ENCODE measurements around the gene SNX6.
"Not testable (repeated sequence)": the region's sequence is repeated elsewhere in the genome, so short reads cannot be mapped to it uniquely, and the experiment has no call there.

The SNX6 gene

DNA sequence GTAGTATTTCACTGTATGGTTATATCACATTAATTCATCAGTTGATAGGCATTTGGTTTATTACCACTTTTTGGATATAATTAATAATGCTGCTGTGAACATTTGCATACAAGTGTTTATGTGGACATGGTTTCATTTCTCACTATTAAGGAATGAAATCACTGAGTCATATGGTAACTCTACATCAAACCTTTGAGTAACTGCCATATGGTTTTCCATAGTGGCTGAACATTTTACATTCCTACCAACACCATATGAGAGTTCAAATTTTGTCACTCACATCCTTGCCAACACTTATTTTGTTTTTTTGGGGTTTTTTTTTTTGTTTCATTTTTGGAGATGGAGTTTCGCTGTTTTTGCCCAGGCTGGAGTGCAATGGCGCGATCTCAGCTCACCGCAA is 60.2 kb downstream of the SNX6 start:
- TF ChIP-seq, protein P1, sequence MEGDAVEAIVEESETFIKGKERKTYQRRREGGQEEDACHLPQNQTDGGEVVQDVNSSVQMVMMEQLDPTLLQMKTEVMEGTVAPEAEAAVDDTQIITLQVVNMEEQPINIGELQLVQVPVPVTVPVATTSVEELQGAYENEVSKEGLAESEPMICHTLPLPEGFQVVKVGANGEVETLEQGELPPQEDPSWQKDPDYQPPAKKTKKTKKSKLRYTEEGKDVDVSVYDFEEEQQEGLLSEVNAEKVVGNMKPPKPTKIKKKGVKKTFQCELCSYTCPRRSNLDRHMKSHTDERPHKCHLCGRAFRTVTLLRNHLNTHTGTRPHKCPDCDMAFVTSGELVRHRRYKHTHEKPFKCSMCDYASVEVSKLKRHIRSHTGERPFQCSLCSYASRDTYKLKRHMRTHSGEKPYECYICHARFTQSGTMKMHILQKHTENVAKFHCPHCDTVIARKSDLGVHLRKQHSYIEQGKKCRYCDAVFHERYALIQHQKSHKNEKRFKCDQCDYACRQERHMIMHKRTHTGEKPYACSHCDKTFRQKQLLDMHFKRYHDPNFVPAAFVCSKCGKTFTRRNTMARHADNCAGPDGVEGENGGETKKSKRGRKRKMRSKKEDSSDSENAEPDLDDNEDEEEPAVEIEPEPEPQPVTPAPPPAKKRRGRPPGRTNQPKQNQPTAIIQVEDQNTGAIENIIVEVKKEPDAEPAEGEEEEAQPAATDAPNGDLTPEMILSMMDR (IDR thresholded peaks at IDR 0.05; ENCODE audit: insufficient read depth, low read depth, low read length, missing control alignments): no peak
- DNase-seq (ENCODE audit: low read depth): no peak
- H3K4me3 ChIP-seq (ENCODE audit: low read depth, low read length): no peak overlapping the region

DNA sequence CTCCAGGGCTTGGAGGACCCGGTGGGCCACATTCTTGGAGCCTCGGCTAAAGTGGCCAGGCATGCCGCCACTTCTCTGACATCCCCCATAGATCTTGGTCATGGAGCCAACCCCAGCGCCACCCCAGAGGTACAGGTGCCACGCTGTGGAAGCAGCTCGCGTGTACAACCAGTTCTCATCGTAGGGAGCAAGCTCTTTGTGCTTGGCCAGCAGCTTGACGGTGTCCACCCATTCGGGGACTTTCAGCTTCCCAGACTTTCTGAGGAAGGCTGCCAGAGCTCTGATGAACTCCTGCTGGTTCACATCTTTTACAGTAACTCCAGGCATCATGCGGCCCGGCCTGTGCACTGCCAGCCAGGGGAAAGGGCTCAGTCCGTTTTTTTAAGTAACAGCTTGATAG is 61.1 kb downstream of the SNX6 start:
- no peak for DNase-seq (ENCODE audit: low read depth)
- TF ChIP-seq, protein P1 (IDR thresholded peaks at IDR 0.05; ENCODE audit: insufficient read depth, low read depth, low read length, missing control alignments): no peak
- H3K4me3 ChIP-seq (ENCODE audit: low read depth, low read length): no peak overlapping the region

DNA sequence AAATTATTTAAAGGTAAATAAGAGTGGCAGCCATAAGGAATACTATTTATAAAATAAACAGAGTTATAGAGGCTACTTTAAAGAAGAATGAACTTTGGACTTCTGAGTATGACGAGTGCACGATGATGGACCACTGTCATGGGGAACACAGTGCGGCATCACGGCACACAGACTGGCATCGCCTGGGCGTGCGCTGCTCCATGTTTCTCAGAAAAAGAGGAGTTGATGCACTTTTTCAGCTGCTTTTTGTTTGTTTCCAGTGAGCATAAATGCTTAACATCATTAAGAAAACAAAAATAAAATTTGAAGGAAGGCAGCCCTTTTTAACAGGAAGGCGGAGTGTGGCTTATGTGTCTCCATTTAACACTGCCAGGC is 67.2 kb downstream of the SNX6 start:
- no peak for DNase-seq (ENCODE audit: low read depth)
- no peak overlapping the region for H3K4me3 ChIP-seq (ENCODE audit: low read depth, low read length)
- TF ChIP-seq, protein P1 (IDR thresholded peaks at IDR 0.05; ENCODE audit: insufficient read depth, low read depth, low read length, missing control alignments): no peak

DNA sequence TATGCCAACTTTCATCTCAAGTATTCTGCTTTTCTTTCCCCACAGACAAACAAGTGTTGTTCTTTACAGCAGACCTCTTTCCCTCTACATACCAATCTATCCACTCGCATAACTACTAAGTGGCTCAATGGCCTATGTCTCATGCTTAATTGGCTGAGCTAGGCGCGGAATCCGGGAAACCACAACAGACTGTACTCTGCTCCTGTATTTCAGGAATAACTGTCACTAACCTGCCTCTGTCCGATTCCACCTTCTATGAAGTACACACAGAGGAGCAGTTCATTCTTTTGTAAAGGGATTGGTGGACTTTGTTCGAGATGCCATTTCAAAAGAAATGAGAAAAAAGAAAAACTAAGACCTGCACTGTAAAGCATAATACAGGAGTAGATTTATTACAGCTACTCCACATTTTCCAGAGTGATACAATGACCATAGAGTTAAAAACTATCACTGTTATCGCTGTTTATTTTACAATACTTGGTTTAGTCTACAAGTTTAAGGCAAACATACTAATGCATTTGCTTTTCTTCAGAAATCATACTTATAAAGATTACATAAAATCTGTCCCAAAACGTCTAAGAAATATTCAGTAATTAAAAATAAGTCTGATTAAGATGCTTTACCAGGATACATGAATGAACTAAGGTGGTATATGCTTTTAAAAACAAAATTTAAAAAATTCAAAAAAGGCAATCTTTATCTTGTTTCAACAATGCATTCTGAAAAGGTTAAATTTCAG is 67.7 kb downstream of the SNX6 start:
- H3K4me3 ChIP-seq (ENCODE audit: low read depth, low read length): not testable (repeated sequence)

DNA sequence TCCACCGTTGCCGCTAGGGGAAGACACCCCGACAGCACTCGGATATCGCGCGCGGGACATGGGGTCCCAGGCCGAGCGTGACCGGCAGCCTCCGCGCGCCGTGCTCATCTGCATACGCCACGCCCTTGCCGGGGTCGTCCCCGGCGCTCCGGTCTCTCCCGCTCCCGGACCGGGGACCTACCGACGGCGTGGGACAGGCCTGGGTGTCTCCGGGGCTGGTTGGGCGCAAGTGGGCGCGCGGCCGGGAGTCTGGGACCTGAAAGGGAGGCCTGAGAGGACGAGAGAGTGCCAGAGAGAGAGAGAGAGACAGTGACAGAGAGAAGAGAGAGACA is 73.5 kb downstream of the SNX6 start:
- DNase-seq (ENCODE audit: low read depth); H3K4me3 ChIP-seq (ENCODE audit: low read depth, low read length): not testable (repeated sequence)

More for the DNA sequence above, 67.7 kb downstream of the SNX6 start:
- DNase-seq (ENCODE audit: low read depth): not testable (repeated sequence)

DNA sequence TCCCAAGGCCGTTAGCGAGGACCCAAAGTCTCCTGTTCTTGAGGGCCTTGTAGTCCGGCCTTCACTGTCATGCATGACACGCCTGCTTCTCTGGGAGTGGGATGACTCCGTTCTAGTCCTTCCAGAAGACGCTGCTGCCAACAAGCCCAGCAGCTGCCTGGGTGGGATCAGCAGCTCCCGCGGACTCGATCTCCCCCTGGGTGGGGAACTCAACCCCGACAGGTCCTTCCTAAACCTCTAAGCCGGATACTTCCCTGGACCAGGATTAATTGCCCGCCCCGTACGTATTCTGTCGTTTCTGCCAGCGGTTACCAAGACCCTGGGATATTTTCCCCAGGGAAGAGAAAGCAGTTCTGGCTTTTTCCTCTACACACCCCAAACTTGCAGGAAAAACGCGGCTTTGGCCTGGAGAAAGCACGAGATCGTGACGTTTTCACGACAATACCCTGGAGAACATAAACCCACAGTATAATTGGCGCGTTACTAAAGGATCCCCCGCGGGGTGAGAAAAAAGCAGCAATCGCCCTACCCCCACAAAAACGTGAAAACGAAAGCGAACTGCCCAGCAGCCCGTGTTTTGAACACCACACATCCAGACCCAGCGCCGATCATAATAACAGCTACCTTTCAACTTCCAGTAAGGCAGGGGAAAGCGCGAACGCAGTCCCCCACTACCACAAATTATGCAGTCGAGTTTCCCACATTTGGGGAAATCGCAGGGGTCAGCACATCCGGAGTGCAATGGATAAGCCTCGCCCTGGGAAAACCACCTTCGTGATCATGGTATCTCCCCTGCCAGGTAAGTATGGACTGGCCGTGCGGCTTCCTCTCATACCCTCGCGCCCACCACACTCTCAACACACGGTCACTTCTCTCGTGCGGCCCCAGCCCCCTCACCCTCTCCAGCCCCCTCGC is 74.1 kb downstream of the SNX6 start:
- not testable (repeated sequence) for DNase-seq (ENCODE audit: low read depth); H3K4me3 ChIP-seq (ENCODE audit: low read depth, low read length)

DNA sequence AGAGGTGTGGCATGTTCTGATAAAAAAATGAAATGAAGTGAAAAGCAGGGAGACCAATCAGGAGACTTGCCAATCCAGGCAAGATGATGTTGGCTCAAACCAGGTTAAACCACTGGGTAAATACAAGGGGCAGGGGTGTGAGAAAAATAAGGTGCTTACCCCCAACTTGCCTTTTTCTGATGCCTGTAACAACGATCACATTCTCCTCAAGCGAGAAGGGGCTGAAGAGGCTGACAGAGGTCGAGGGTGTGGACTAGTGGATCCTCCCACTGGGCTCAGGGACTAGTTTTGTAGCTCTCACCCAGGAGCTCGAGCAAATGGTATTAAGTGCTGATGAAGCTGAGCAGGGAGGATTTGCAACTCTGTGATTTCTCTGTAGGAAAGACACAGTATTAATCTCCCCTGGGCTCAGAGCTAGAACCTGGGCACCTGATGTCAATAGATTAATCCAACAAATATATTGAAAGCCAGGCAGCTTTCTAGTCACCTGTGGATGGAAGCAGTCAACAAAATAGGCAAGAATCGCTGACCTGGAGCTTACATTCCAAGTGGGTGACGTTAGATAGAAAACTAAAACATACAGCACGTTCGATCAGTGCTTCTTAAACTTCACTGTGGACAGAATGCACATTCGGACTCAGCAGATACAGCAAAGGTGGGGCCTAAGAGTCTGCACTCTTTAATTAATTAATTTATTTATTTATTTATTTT is 75.3 kb downstream of the SNX6 start:
- no peak for DNase-seq (ENCODE audit: low read depth)
- H3K4me3 ChIP-seq (ENCODE audit: low read depth, low read length): no peak overlapping the region
- TF ChIP-seq, protein P1 (IDR thresholded peaks at IDR 0.05; ENCODE audit: insufficient read depth, low read depth, low read length, missing control alignments): no peak

DNA sequence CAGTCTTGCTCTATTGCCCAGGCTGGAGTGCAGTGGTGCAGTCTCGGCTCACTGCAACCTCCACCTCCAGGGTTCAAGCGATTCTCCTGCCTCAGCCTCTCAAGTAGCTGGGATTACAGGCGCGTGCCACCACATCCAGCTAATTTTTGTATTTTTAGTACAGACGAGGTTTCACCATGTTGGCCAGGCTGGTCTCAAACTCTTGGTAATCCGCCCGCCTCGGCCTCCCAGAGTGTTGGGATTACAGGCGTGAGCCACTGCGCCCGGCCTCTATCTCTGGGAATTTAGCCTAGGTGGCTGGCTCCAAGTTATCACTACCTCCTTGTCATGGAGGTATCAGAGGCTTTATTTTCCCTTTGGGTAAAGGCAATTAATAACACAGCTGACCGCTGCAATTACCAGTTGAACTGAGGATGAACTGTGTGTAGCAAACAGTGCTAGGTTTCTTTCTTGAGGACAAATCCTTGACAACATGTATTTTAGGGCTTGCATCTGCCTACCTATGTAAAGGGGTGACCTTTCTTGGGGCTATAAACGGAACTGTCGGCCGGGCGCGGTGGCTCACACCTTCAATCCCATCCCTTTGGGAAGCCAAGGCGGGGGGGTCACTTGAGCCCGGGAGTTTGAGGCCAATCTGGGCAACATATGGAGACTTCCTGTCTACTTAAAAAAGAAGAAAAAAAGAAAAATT is 80.5 kb downstream of the SNX6 start:
- DNase-seq (ENCODE audit: low read depth); H3K4me3 ChIP-seq (ENCODE audit: low read depth, low read length): not testable (repeated sequence)
